WTC11 (cell line): ENCODE results near the gene BTBD9. TPM values are rescaled to one million over a fixed set of nuclear protein-coding genes. Genes with fewer than 3 reads are reported as not detected.

Source experiments
- ATAC-seq: fragments of 200-7000 bp; cut with Tn5 transposase; 2 replicates; pipeline ENCODE4 v1.10.0; 2021; ENCODE audit warnings: mild to moderate bottlenecking, moderate library complexity
- CTCF ChIA-PET: fragments of 300-600 bp; sonication (Branson Sonifier 250); formaldehyde crosslinking; loops from one replicate; lab custom pipeline; 2021; ENCODE audit warnings: antibody characterized with exemption; lab: Charles Lee
- POLR2A ChIA-PET: fragments of 350-600 bp; sonication (Branson Sonifier 250); formaldehyde crosslinking; loops from one replicate; lab custom pipeline; 2021; ENCODE audit warnings: antibody characterized with exemption; lab: Charles Lee
- DNase-seq: peaks from one replicate; pipeline ENCODE4 v3.0.0; 2021; ENCODE audit warnings: low spot score
- H3K27ac Mint-ChIP-seq: 2 replicates; pipeline ENCODE4 v1.8.0; 2021; ENCODE audit warnings: mixed read lengths
- H3K27me3 Mint-ChIP-seq: 2 replicates; pipeline ENCODE4 v1.8.0; 2021; ENCODE audit warnings: low read depth, mild to moderate bottlenecking, moderate library complexity, mixed read lengths
- H3K36me3 Mint-ChIP-seq: 2 replicates; pipeline ENCODE4 v1.8.0; 2021; ENCODE audit warnings: mixed read lengths
- H3K4me1 Mint-ChIP-seq: 2 replicates; pipeline ENCODE4 v1.8.0; 2022; ENCODE audit warnings: mixed read lengths
- H3K4me3 Mint-ChIP-seq: 2 replicates; pipeline ENCODE4 v1.8.0; 2021; ENCODE audit warnings: mild to moderate bottlenecking, moderate library complexity, mixed read lengths
- H3K9me3 Mint-ChIP-seq: 2 replicates; pipeline ENCODE4 v1.8.0; 2021; ENCODE audit warnings: mixed read lengths
- KAT7 ChIP-seq: sonication (generic); formaldehyde crosslinking; IDR thresholded peaks from 2 replicates; pipeline ENCODE4 v1.8.1; 2023; ENCODE audit warnings: missing genetic modification reagents, mild to moderate bottlenecking, borderline replicate concordance
- MAX ChIP-seq: sonication (generic); formaldehyde crosslinking; IDR thresholded peaks from 2 replicates; pipeline ENCODE4 v1.8.0; 2022; ENCODE audit warnings: mild to moderate bottlenecking, missing genetic modification reagents
- MYBL2 ChIP-seq: sonication (generic); formaldehyde crosslinking; IDR thresholded peaks from 2 replicates; pipeline ENCODE4 v1.8.1; 2023; ENCODE audit warnings: mild to moderate bottlenecking, moderate library complexity, missing genetic modification reagents
- NR2C2 ChIP-seq: sonication (generic); formaldehyde crosslinking; IDR thresholded peaks from 2 replicates; pipeline ENCODE4 v1.8.0; 2022; ENCODE audit warnings: mild to moderate bottlenecking, missing genetic modification reagents
- SOX15 ChIP-seq: fragments of 250-450 bp; sonication (Bioruptor Pico); IDR thresholded peaks from 2 replicates; pipeline ENCODE4 v1.9.0; 2021; ENCODE audit warnings: mild to moderate bottlenecking
- USF1 ChIP-seq: sonication (generic); formaldehyde crosslinking; IDR thresholded peaks from 2 replicates; pipeline ENCODE4 v1.8.0; 2022; ENCODE audit warnings: mild to moderate bottlenecking, missing genetic modification reagents
- ZBTB43 ChIP-seq: sonication (generic); formaldehyde crosslinking; IDR thresholded peaks from 2 replicates; pipeline ENCODE4 v1.8.1; 2023; ENCODE audit warnings: mild to moderate bottlenecking, missing genetic modification reagents
- ZNF138 ChIP-seq: sonication (generic); formaldehyde crosslinking; conservative IDR thresholded peaks from 2 replicates; pipeline ENCODE4 v1.8.1; 2022; ENCODE audit warnings: mild to moderate bottlenecking, moderate library complexity, missing genetic modification reagents
- ZNF219 ChIP-seq: sonication (generic); formaldehyde crosslinking; IDR thresholded peaks from 2 replicates; pipeline ENCODE4 v1.8.0; 2023; ENCODE audit warnings: missing genetic modification reagents, mild to moderate bottlenecking, borderline replicate concordance
- total RNA-seq: library from RNA; stranded (reverse); gene quantifications from 3 replicates; pipeline ENCODE4 v1.2.3, GENCODE V29; 2021
- TF ChIP-seq, protein P1 (sequence below): sonication (generic); formaldehyde crosslinking; IDR thresholded peaks from 2 replicates; pipeline ENCODE4 v1.8.1; 2022; ENCODE audit warnings: mild to moderate bottlenecking, moderate library complexity, missing genetic modification reagents
- TF ChIP-seq, protein P2 (sequence below): sonication (generic); formaldehyde crosslinking; IDR thresholded peaks from 2 replicates; pipeline ENCODE4 v1.8.1; 2023; ENCODE audit warnings: mild to moderate bottlenecking, missing genetic modification reagents
- TF ChIP-seq, protein P3 (sequence below): sonication (generic); formaldehyde crosslinking; IDR thresholded peaks from 2 replicates; pipeline ENCODE4 v1.8.1; 2022; ENCODE audit warnings: low read depth, missing genetic modification reagents, borderline replicate concordance
- TF ChIP-seq, protein P4 (sequence below): fragments of 250-450 bp; sonication (Bioruptor Pico); IDR thresholded peaks from 2 replicates; pipeline ENCODE4 v1.9.0; 2021; ENCODE audit warnings: mild to moderate bottlenecking
- TF ChIP-seq, protein P5 (sequence below): sonication (generic); formaldehyde crosslinking; IDR thresholded peaks from 2 replicates; pipeline ENCODE4 v1.8.1; 2022; ENCODE audit warnings: missing genetic modification reagents, borderline replicate concordance

BTBD9 gene
- total RNA-seq, 1 experiment from 2014 or later: 4.2 TPM

GRCh38 chr6:38407192-38407591 is 232.5 kb downstream of the BTBD9 start:
- no peak overlapping the region for H3K27ac Mint-ChIP-seq
- CTCF ChIA-PET: no interaction called here
- POLR2A ChIA-PET: interaction anchor here (0.6 kb wide), 1 partner anchor 39 kb away, joined by 4 read pairs; no protein-coding TSS in a partner anchor
- peaks cover 22% of the 10 kb centered on the region for H3K4me1 Mint-ChIP-seq
- ATAC-seq: no peak
- H3K4me3 Mint-ChIP-seq: no peak overlapping the region
- H3K9me3 Mint-ChIP-seq: no peaks in the 10 kb centered on the region
- no peaks in the 10 kb centered on the region for H3K36me3 Mint-ChIP-seq
- TF ChIP-seq, protein P1, sequence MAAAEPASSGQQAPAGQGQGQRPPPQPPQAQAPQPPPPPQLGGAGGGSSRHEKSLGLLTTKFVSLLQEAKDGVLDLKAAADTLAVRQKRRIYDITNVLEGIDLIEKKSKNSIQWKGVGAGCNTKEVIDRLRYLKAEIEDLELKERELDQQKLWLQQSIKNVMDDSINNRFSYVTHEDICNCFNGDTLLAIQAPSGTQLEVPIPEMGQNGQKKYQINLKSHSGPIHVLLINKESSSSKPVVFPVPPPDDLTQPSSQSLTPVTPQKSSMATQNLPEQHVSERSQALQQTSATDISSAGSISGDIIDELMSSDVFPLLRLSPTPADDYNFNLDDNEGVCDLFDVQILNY (CRISPR knock-in tag): no peak
- TF ChIP-seq, protein P2, sequence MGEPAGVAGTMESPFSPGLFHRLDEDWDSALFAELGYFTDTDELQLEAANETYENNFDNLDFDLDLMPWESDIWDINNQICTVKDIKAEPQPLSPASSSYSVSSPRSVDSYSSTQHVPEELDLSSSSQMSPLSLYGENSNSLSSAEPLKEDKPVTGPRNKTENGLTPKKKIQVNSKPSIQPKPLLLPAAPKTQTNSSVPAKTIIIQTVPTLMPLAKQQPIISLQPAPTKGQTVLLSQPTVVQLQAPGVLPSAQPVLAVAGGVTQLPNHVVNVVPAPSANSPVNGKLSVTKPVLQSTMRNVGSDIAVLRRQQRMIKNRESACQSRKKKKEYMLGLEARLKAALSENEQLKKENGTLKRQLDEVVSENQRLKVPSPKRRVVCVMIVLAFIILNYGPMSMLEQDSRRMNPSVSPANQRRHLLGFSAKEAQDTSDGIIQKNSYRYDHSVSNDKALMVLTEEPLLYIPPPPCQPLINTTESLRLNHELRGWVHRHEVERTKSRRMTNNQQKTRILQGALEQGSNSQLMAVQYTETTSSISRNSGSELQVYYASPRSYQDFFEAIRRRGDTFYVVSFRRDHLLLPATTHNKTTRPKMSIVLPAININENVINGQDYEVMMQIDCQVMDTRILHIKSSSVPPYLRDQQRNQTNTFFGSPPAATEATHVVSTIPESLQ (CRISPR knock-in tag): no peak
- TF ChIP-seq MYBL2 (CRISPR knock-in tag) (no peak), KAT7 (no peak), MAX (CRISPR knock-in tag) (no peak), ZNF219 (CRISPR knock-in tag) (no peak), SOX15 (CRISPR knock-in tag) (no peak), ZBTB43 (CRISPR knock-in tag) (no peak), USF1 (CRISPR knock-in tag) (no peak)
- TF ChIP-seq, protein P3, sequence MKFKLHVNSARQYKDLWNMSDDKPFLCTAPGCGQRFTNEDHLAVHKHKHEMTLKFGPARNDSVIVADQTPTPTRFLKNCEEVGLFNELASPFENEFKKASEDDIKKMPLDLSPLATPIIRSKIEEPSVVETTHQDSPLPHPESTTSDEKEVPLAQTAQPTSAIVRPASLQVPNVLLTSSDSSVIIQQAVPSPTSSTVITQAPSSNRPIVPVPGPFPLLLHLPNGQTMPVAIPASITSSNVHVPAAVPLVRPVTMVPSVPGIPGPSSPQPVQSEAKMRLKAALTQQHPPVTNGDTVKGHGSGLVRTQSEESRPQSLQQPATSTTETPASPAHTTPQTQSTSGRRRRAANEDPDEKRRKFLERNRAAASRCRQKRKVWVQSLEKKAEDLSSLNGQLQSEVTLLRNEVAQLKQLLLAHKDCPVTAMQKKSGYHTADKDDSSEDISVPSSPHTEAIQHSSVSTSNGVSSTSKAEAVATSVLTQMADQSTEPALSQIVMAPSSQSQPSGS: no peak
- TF ChIP-seq, protein P4, sequence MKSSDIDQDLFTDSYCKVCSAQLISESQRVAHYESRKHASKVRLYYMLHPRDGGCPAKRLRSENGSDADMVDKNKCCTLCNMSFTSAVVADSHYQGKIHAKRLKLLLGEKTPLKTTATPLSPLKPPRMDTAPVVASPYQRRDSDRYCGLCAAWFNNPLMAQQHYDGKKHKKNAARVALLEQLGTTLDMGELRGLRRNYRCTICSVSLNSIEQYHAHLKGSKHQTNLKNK (CRISPR knock-in tag): no peak
- TF ChIP-seq, protein P5, sequence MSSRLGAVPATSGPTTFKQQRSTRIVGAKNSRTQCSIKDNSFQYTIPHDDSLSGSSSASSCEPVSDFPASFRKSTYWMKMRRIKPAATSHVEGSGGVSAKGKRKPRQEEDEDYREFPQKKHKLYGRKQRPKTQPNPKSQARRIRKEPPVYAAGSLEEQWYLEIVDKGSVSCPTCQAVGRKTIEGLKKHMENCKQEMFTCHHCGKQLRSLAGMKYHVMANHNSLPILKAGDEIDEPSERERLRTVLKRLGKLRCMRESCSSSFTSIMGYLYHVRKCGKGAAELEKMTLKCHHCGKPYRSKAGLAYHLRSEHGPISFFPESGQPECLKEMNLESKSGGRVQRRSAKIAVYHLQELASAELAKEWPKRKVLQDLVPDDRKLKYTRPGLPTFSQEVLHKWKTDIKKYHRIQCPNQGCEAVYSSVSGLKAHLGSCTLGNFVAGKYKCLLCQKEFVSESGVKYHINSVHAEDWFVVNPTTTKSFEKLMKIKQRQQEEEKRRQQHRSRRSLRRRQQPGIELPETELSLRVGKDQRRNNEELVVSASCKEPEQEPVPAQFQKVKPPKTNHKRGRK (CRISPR knock-in tag): no peak
- DNase-seq: no peak
- H3K27me3 Mint-ChIP-seq: no peaks in the 10 kb centered on the region

- Mint-ChIP-seq H3K36me3 (no peaks in the 10 kb centered on the region), H3K9me3 (no peaks in the 10 kb centered on the region), H3K4me1 (peaks cover 22% of the 10 kb centered on the region), H3K27ac (no peak overlapping the region), H3K4me3 (no peak overlapping the region), H3K27me3 (no peaks in the 10 kb centered on the region)
- DNase-seq: no peak
- no peak for TF ChIP-seq ZNF138
- TF ChIP-seq NR2C2 (CRISPR knock-in tag): no peak
- ChIA-PET POLR2A (no interaction called here), CTCF (interaction anchor here (0.9 kb wide), 1 partner anchor 10 kb away, joined by 4 read pairs; no protein-coding TSS in a partner anchor)
- no peak for ATAC-seq
Measured at GRCh38 chr6:38406096-38406495, 233.6 kb downstream of the BTBD9 start.
